ENCODE data around the gene IGFLR1.
"Not testable (repeated sequence)": the region's sequence is repeated elsewhere in the genome, so short reads cannot be mapped to it uniquely, and the experiment has no call there.

GRCh38 chr19:35772362-35772761 is 30.1 kb upstream of the IGFLR1 start:
- not testable (repeated sequence) for TF ChIP-seq CTCF, POLR2A (IDR thresholded peaks at IDR 0.05)

All from esophagus squamous epithelium (tissue), 4 donors.